ENCODE results near the gene CHADL.

CHADL gene

GRCh38 chr22:41285820-41286638, 45.3 kb upstream of the CHADL start, which contains the start of gene RANGAP1 (continued):
- no peak for TF ChIP-seq ATF2 (tag by site-specific recombination; IDR thresholded peaks at IDR 0.05; ENCODE audit: low read depth)
- peak; percentile 75; the same call in 1 of the 2 replicates for TF ChIP-seq ZBTB48 (tag by site-specific recombination; IDR thresholded peaks at IDR 0.05)
- 0 out of 2 replicates have a peak, but pooled peaks have one; percentile 10 for TF ChIP-seq ZNF600 (tag by site-specific recombination; IDR thresholded peaks at IDR 0.05)
- TF ChIP-seq, protein P1, sequence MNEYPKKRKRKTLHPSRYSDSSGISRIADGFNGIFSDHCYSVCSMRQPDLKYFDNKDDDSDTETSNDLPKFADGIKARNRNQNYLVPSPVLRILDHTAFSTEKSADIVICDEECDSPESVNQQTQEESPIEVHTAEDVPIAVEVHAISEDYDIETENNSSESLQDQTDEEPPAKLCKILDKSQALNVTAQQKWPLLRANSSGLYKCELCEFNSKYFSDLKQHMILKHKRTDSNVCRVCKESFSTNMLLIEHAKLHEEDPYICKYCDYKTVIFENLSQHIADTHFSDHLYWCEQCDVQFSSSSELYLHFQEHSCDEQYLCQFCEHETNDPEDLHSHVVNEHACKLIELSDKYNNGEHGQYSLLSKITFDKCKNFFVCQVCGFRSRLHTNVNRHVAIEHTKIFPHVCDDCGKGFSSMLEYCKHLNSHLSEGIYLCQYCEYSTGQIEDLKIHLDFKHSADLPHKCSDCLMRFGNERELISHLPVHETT (tag by site-specific recombination; IDR thresholded peaks at IDR 0.05), result no peak
- TF ChIP-seq ZNF416 (tag by site-specific recombination; IDR thresholded peaks at IDR 0.05), result no peak
- peak; percentile 76 for TF ChIP-seq GLIS1 (tag by site-specific recombination; IDR thresholded peaks at IDR 0.05)
- TF ChIP-seq ZNF18 (tag by site-specific recombination; IDR thresholded peaks at IDR 0.05), result no peak
- no peak for TF ChIP-seq PATZ1 (tag by site-specific recombination; IDR thresholded peaks at IDR 0.05)
- no peak for TF ChIP-seq ZNF23 (tag by site-specific recombination; IDR thresholded peaks at IDR 0.05; ENCODE audit: borderline replicate concordance)
- TF ChIP-seq ZFP41 (tag by site-specific recombination; IDR thresholded peaks at IDR 0.05; ENCODE audit: borderline replicate concordance), result no peak
- TF ChIP-seq ZNF335 (tag by site-specific recombination; conservative IDR thresholded peaks at IDR 0.05), result peak; percentile 79
- no peak for TF ChIP-seq HOXA7 (CRISPR knock-in tag; IDR thresholded peaks at IDR 0.05; ENCODE audit: borderline replicate concordance)
- TF ChIP-seq, protein P2, sequence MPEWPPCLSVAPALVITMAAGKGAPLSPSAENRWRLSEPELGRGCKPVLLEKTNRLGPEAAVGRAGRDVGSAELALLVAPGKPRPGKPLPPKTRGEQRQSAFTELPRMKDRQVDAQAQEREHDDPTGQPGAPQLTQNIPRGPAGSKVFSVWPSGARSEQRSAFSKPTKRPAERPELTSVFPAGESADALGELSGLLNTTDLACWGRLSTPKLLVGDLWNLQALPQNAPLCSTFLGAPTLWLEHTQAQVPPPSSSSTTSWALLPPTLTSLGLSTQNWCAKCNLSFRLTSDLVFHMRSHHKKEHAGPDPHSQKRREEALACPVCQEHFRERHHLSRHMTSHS (tag by site-specific recombination; IDR thresholded peaks at IDR 0.05), result no peak
- TF ChIP-seq ZNF830 (tag by site-specific recombination; IDR thresholded peaks at IDR 0.05; ENCODE audit: low read depth), result no peak
- peak; percentile 91 for TF ChIP-seq ZBTB8A (tag by site-specific recombination; IDR thresholded peaks at IDR 0.05)
- no peak for TF ChIP-seq ZBTB7A (tag by site-specific recombination; IDR thresholded peaks at IDR 0.05; ENCODE audit: low read depth)
- TF ChIP-seq ZNF174 (tag by site-specific recombination; IDR thresholded peaks at IDR 0.05), result no peak
- no peak for TF ChIP-seq ZNF274 (IDR thresholded peaks at IDR 0.05; ENCODE audit: low read length)
- TF ChIP-seq ZNF274 (tag by site-specific recombination; IDR thresholded peaks at IDR 0.05; ENCODE audit: borderline replicate concordance), result no peak
- 0 out of 2 replicates have a peak, but pooled peaks have one; percentile 7 for TF ChIP-seq ZNF366 (tag by site-specific recombination; conservative IDR thresholded peaks at IDR 0.05)
- no peak for TF ChIP-seq ZNF24 (tag by site-specific recombination; IDR thresholded peaks at IDR 0.05)
- TF ChIP-seq ZNF549 (tag by site-specific recombination; IDR thresholded peaks at IDR 0.05), result no peak
- TF ChIP-seq ZNF623 (tag by site-specific recombination; IDR thresholded peaks at IDR 0.05), result no peak
- TF ChIP-seq ZNF626 (tag by site-specific recombination; IDR thresholded peaks at IDR 0.05), result no peak
- TF ChIP-seq YY2 (tag by site-specific recombination; IDR thresholded peaks at IDR 0.05), result peak; percentile 52; the same call in 1 of the 2 replicates
- no peak for TF ChIP-seq ZNF175 (tag by site-specific recombination; IDR thresholded peaks at IDR 0.05)
- no peak for TF ChIP-seq MYNN (tag by site-specific recombination; IDR thresholded peaks at IDR 0.05; ENCODE audit: borderline replicate concordance)
- 0 out of 2 replicates have a peak, but pooled peaks have one; percentile 6 for TF ChIP-seq ZNF324 (tag by site-specific recombination; IDR thresholded peaks at IDR 0.05)
- no peak; the same call in 1 of the 2 replicates for TF ChIP-seq MEIS1 (CRISPR knock-in tag; IDR thresholded peaks at IDR 0.05; ENCODE audit: borderline replicate concordance)
- TF ChIP-seq ZNF146 (tag by site-specific recombination; IDR thresholded peaks at IDR 0.05), result no peak
- TF ChIP-seq, protein P3, sequence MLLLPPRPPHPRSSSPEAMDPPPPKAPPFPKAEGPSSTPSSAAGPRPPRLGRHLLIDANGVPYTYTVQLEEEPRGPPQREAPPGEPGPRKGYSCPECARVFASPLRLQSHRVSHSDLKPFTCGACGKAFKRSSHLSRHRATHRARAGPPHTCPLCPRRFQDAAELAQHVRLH (tag by site-specific recombination; IDR thresholded peaks at IDR 0.05), result peak; percentile 21; the same call in 1 of the 2 replicates
- no peak for TF ChIP-seq ZBTB6 (tag by site-specific recombination; IDR thresholded peaks at IDR 0.05)

Measured in HEK293 (cell line).